Stomach (tissue), 4 donors: ENCODE results near the gene TRH.

Source experiments
- POLR2AphosphoS5 ChIP-seq, 3 donors: sonication (generic); formaldehyde crosslinking; IDR thresholded peaks; one replicate each; pipeline ENCODE4 v1.6.1; 2016; ENCODE audit warnings: antibody characterized with exemption in 3 of 3
- TF ChIP-seq, protein P1 (sequence below), 7 experiments: fragments of 450-650 bp in 4 of 7; fragments of 200-600 bp in 3 of 7; sonication (generic) in 3 of 7; IDR thresholded peaks; one replicate each; pipeline ENCODE4 v1.5.1; 2016 to 2019; ENCODE audit warnings: antibody characterized with exemption in 7 of 7, control low read depth in 2 of 7, mild to moderate bottlenecking in 1 of 7

- TF ChIP-seq, protein P1, sequence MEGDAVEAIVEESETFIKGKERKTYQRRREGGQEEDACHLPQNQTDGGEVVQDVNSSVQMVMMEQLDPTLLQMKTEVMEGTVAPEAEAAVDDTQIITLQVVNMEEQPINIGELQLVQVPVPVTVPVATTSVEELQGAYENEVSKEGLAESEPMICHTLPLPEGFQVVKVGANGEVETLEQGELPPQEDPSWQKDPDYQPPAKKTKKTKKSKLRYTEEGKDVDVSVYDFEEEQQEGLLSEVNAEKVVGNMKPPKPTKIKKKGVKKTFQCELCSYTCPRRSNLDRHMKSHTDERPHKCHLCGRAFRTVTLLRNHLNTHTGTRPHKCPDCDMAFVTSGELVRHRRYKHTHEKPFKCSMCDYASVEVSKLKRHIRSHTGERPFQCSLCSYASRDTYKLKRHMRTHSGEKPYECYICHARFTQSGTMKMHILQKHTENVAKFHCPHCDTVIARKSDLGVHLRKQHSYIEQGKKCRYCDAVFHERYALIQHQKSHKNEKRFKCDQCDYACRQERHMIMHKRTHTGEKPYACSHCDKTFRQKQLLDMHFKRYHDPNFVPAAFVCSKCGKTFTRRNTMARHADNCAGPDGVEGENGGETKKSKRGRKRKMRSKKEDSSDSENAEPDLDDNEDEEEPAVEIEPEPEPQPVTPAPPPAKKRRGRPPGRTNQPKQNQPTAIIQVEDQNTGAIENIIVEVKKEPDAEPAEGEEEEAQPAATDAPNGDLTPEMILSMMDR (IDR thresholded peaks at IDR 0.05): no peak
- TF ChIP-seq POLR2AphosphoS5 (IDR thresholded peaks at IDR 0.05): no peak
Measured at GRCh38 chr3:129984125-129984524, 9.6 kb downstream of the TRH start.
